ENCODE data around the gene RWDD1.
"Not testable (repeated sequence)": the region's sequence is repeated elsewhere in the genome, so short reads cannot be mapped to it uniquely, and the experiment has no call there.

RWDD1 gene

GRCh38 chr6:116586738-116587137, 15.4 kb downstream of the RWDD1 start:
- TF ChIP-seq CTCF (IDR thresholded peaks at IDR 0.05; ENCODE audit: insufficient read depth, low read length, poor library complexity, severe bottlenecking): no peak
- H3K27me3 ChIP-seq (replicated peaks; ENCODE audit: control insufficient read depth, insufficient read depth, low read length): no peaks in the 10 kb centered on the region
- peaks cover 2% of the 10 kb centered on the region for H3K36me3 ChIP-seq (ENCODE audit: control insufficient read depth, insufficient read depth, low read length)
- no peak for DNase-seq (ENCODE audit: extremely low read depth, insufficient read length)
- no peak overlapping the region for H3K4me3 ChIP-seq (replicated peaks; ENCODE audit: low read depth, low read length)

GRCh38 chr6:116595247-116595646, 23.9 kb downstream of the RWDD1 start:
- H3K4me3 ChIP-seq (replicated peaks; ENCODE audit: low read depth, low read length): no peak overlapping the region
- H3K27me3 ChIP-seq (replicated peaks; ENCODE audit: control insufficient read depth, insufficient read depth, low read length): no peaks in the 10 kb centered on the region
- no peak for DNase-seq (ENCODE audit: extremely low read depth, insufficient read length)
- H3K36me3 ChIP-seq (ENCODE audit: control insufficient read depth, insufficient read depth, low read length): no peaks in the 10 kb centered on the region; the same call in 1 of the 2 replicates
- TF ChIP-seq CTCF (IDR thresholded peaks at IDR 0.05; ENCODE audit: insufficient read depth, low read length, poor library complexity, severe bottlenecking): no peak

GRCh38 chr6:116596815-116597214, 25.5 kb downstream of the RWDD1 start:
- no peaks in the 10 kb centered on the region for H3K27me3 ChIP-seq (replicated peaks; ENCODE audit: control insufficient read depth, insufficient read depth, low read length)
- no peaks in the 10 kb centered on the region for H3K36me3 ChIP-seq (ENCODE audit: control insufficient read depth, insufficient read depth, low read length)
- DNase-seq (ENCODE audit: extremely low read depth, insufficient read length): no peak
- H3K4me3 ChIP-seq (replicated peaks; ENCODE audit: low read depth, low read length): no peak overlapping the region
- no peak for TF ChIP-seq CTCF (IDR thresholded peaks at IDR 0.05; ENCODE audit: insufficient read depth, low read length, poor library complexity, severe bottlenecking)

- H3K27me3 ChIP-seq (replicated peaks; ENCODE audit: control insufficient read depth, insufficient read depth, low read length); H3K36me3 ChIP-seq (ENCODE audit: control insufficient read depth, insufficient read depth, low read length); DNase-seq (ENCODE audit: extremely low read depth, insufficient read length); H3K4me3 ChIP-seq (replicated peaks; ENCODE audit: low read depth, low read length): not testable (repeated sequence)
These were observed 32.6 kb downstream of the RWDD1 start for GRCh38 chr6:116603916-116604315.

GRCh38 chr6:116604868-116605267, 33.6 kb downstream of the RWDD1 start:
- not testable (repeated sequence) for DNase-seq (ENCODE audit: extremely low read depth, insufficient read length); H3K27me3 ChIP-seq (replicated peaks; ENCODE audit: control insufficient read depth, insufficient read depth, low read length); H3K36me3 ChIP-seq (ENCODE audit: control insufficient read depth, insufficient read depth, low read length)

GRCh38 chr6:116605935-116606334, 34.6 kb downstream of the RWDD1 start:
- Histone ChIP-seq H3K27me3 (replicated peaks; ENCODE audit: control insufficient read depth, insufficient read depth, low read length) (no peaks in the 10 kb centered on the region), H3K36me3 (ENCODE audit: control insufficient read depth, insufficient read depth, low read length) (no peaks in the 10 kb centered on the region), H3K4me3 (replicated peaks; ENCODE audit: low read depth, low read length) (no peak overlapping the region)
- TF ChIP-seq CTCF (IDR thresholded peaks at IDR 0.05; ENCODE audit: insufficient read depth, low read length, poor library complexity, severe bottlenecking): no peak
- no peak for DNase-seq (ENCODE audit: extremely low read depth, insufficient read length)

More at GRCh38 chr6:116604868-116605267, 33.6 kb downstream of the RWDD1 start:
- not testable (repeated sequence) for H3K4me3 ChIP-seq (replicated peaks; ENCODE audit: low read depth, low read length)

- TF ChIP-seq CTCF (IDR thresholded peaks at IDR 0.05; ENCODE audit: insufficient read depth, low read length, poor library complexity, severe bottlenecking): no peak
- no peak for DNase-seq (ENCODE audit: extremely low read depth, insufficient read length)
- no peak overlapping the region for H3K4me3 ChIP-seq (replicated peaks; ENCODE audit: low read depth, low read length)
- no peaks in the 10 kb centered on the region for H3K36me3 ChIP-seq (ENCODE audit: control insufficient read depth, insufficient read depth, low read length)
- H3K27me3 ChIP-seq (replicated peaks; ENCODE audit: control insufficient read depth, insufficient read depth, low read length): no peaks in the 10 kb centered on the region
These were observed 39.8 kb downstream of the RWDD1 start for GRCh38 chr6:116611056-116611455.
